ENCODE data around the gene ZDHHC14.

GRCh38 chr6:157447735-157448134, 66.7 kb downstream of the ZDHHC14 start:
- TF ChIP-seq CTCF (optimal IDR thresholded peaks at IDR 0.05 in 1 of 3, IDR thresholded peaks at IDR 0.05 in 1 of 3, conservative IDR thresholded peaks at IDR 0.05 in 1 of 3; ENCODE audit: extremely low read depth in 1 of 3, insufficient read depth in 2 of 3, low read length in 3 of 3) (no peak), EZH2 (IDR thresholded peaks at IDR 0.05; ENCODE audit: low read length) (no peak)
